Trophoblast cell (in vitro differentiated cells and primary cell): ENCODE results near the gene IGF1R.
"Not testable (repeated sequence)": the region's sequence is repeated elsewhere in the genome, so short reads cannot be mapped to it uniquely, and the experiment has no call there.

Experiments used
- DNase-seq, 2 donors: peaks; one replicate each; pipeline ENCODE4 v3.0.0-alpha.2; 2016
- H2AFZ ChIP-seq: 2 replicates; pipeline ENCODE4 v1.6.1; 2013; ENCODE audit warnings: low read length, moderate library complexity, mild to moderate bottlenecking; ENCODE audit not compliant: insufficient read depth, poor library complexity
- H2AK5ac ChIP-seq: 2 replicates; pipeline ENCODE4 v1.6.1; 2013; ENCODE audit warnings: mild to moderate bottlenecking, low read length
- H2BK120ac ChIP-seq: 2 replicates; pipeline ENCODE4 v1.6.1; 2013; ENCODE audit warnings: low read length, mild to moderate bottlenecking, moderate library complexity; ENCODE audit not compliant: insufficient read depth, poor library complexity
- H2BK12ac ChIP-seq: 2 replicates; pipeline ENCODE4 v1.6.1; 2013; ENCODE audit warnings: mild to moderate bottlenecking, low read length, moderate library complexity
- H2BK5ac ChIP-seq: 2 replicates; pipeline ENCODE4 v1.6.1; 2013; ENCODE audit warnings: low read length, low read depth, moderate library complexity, mild to moderate bottlenecking; ENCODE audit not compliant: poor library complexity
- H3K14ac ChIP-seq: 2 replicates; pipeline ENCODE4 v1.6.1; 2013; ENCODE audit warnings: mild to moderate bottlenecking, low read length
- H3K18ac ChIP-seq: 2 replicates; pipeline ENCODE4 v1.6.1; 2013; ENCODE audit warnings: mild to moderate bottlenecking, low read length
- H3K23ac ChIP-seq: 2 replicates; pipeline ENCODE4 v1.6.1; 2013; ENCODE audit warnings: low read length
- H3K27ac ChIP-seq: 2 replicates; pipeline ENCODE4 v1.5.1; 2013; ENCODE audit warnings: low read depth, mild to moderate bottlenecking, inconsistent platforms, low read length, moderate library complexity
- H3K27me3 ChIP-seq: 2 replicates; pipeline ENCODE4 v1.6.1; 2013; ENCODE audit warnings: inconsistent platforms, mild to moderate bottlenecking, low read length, moderate library complexity; ENCODE audit not compliant: insufficient read depth
- H3K36me3 ChIP-seq, 2 experiments: 1 replicate in 1 of 2; 2 replicates in 1 of 2; pipeline ENCODE4 v1.6.1; 2013; ENCODE audit warnings: low read length in 2 of 2, mild to moderate bottlenecking in 2 of 2, moderate library complexity in 1 of 2; ENCODE audit not compliant: insufficient read depth in 2 of 2, control insufficient read depth in 1 of 2
- H3K4ac ChIP-seq: 2 replicates; pipeline ENCODE4 v1.6.1; 2013; ENCODE audit warnings: low read depth, mild to moderate bottlenecking, low read length, moderate library complexity
- H3K4me1 ChIP-seq, 2 experiments: 1 replicate in 1 of 2; 2 replicates in 1 of 2; pipeline ENCODE4 v1.6.1; 2013; ENCODE audit warnings: low read length in 2 of 2, mild to moderate bottlenecking in 2 of 2, moderate library complexity in 1 of 2; ENCODE audit not compliant: insufficient read depth in 2 of 2, control insufficient read depth in 1 of 2
- H3K4me2 ChIP-seq: 2 replicates; pipeline ENCODE4 v1.6.1; 2013; ENCODE audit warnings: inconsistent platforms, mild to moderate bottlenecking, low read length, moderate library complexity
- H3K4me3 ChIP-seq: 2 replicates; pipeline ENCODE4 v1.5.1; 2013; ENCODE audit warnings: mild to moderate bottlenecking, low read depth, low read length, inconsistent platforms
- H3K79me1 ChIP-seq: one replicate; pipeline ENCODE4 v1.6.1; 2013; ENCODE audit warnings: low read length
- H3K79me2 ChIP-seq: 2 replicates; pipeline ENCODE4 v1.6.1; 2013; ENCODE audit warnings: low read length, mild to moderate bottlenecking; ENCODE audit not compliant: control insufficient read depth, insufficient read depth, poor library complexity
- H3K9ac ChIP-seq: 2 replicates; pipeline ENCODE4 v1.6.1; 2013; ENCODE audit warnings: mild to moderate bottlenecking, low read length
- H3K9me3 ChIP-seq: 2 replicates; pipeline ENCODE4 v1.6.1; 2013; ENCODE audit warnings: low read depth, mild to moderate bottlenecking, control low read depth, inconsistent platforms, low read length; ENCODE audit not compliant: insufficient read depth
- H4K12ac ChIP-seq: 2 replicates; pipeline ENCODE4 v1.6.1; 2013; ENCODE audit warnings: low read depth, mild to moderate bottlenecking, low read length, moderate library complexity
- H4K8ac ChIP-seq: 2 replicates; pipeline ENCODE4 v1.6.1; 2013; ENCODE audit warnings: low read depth, mild to moderate bottlenecking, low read length, moderate library complexity
- H4K91ac ChIP-seq: one replicate; pipeline ENCODE4 v1.6.1; 2013; ENCODE audit warnings: low read depth, mild to moderate bottlenecking, low read length, moderate library complexity
- WGBS: extraction: QIAGEN DNeasy Blood & Tissue Kit; methylation state at CpG from one replicate; pipeline ENCODE4 v1.1.7; 2013; ENCODE audit warnings: missing lambda C conversion rate; ENCODE audit not compliant: insufficient read length, insufficient coverage; ENCODE audit errors: extremely low coverage; 5-methylcytosine and 5-hydroxymethylcytosine counted together

IGF1R gene

DNA sequence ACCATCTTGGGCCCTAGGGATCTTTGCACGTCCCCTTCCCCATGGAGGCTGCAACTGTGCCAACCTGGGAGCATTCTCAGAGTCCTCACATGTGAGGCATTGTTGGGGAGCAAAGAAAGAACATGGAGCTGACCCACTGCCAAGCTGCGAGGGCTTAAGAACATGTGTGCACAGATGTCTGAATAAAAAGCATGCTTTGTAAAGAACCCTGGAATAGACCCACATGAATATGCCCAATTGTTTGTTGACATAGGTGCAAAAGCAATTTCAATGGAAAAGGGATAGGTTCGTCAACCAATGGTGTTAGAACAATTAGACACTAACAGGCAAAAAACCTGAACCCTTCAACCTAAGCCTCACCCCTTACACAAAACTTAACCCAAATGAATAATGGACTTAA, 349.9 kb downstream of the IGF1R start:
- Histone ChIP-seq H3K4me3 (no peak overlapping the region), H4K91ac (no peak overlapping the region), H3K4ac (no peak overlapping the region), H3K79me2 (no peaks in the 10 kb centered on the region), H2AK5ac (no peak overlapping the region), H3K79me1 (no peaks in the 10 kb centered on the region), H3K27me3 (no peaks in the 10 kb centered on the region), H4K8ac (no peak overlapping the region), H3K18ac (no peak overlapping the region), H3K9ac (no peak overlapping the region), H2AFZ (no peak overlapping the region), H3K23ac (no peak overlapping the region), H3K27ac (no peak overlapping the region), H4K12ac (no peak overlapping the region), H3K9me3 (peaks cover 2% of the 10 kb centered on the region), H2BK5ac (no peak overlapping the region), H2BK12ac (no peak overlapping the region), H2BK120ac (no peak overlapping the region), H3K36me3 (no peaks in the 10 kb centered on the region), H3K4me1 (no peaks in the 10 kb centered on the region), H3K4me2 (no peak overlapping the region), H3K14ac (no peak overlapping the region)
- WGBS, result no CpG with 5 or more reads among the region's 3 CpGs
- DNase-seq, result no peak

DNA sequence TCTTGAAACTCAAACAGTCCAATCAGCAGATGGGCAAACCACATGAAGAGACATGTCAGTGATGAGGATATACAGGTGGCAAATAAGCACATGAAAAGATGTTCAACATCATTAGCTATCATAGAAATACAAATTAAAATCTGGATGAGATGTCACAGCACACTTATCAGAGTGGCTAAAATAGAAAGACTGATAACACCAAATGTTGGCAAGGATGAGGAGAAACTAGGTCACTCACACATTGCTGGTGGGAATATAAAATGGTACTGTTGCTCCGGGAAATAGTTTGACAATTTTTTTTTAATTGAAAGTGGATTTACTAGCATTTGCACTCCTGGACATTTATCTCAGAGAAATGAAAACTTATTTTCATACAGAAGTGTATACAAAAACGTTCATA, 350.9 kb downstream of the IGF1R start:
- no peak overlapping the region for H3K9ac ChIP-seq
- H3K23ac ChIP-seq, result no peak overlapping the region
- H4K91ac ChIP-seq, result no peak overlapping the region
- H3K9me3 ChIP-seq, result peaks cover 2% of the 10 kb centered on the region
- no peak overlapping the region for H2BK5ac ChIP-seq
- no peak for DNase-seq
- no peak overlapping the region for H3K4me2 ChIP-seq
- H3K79me1 ChIP-seq, result no peaks in the 10 kb centered on the region
- no peaks in the 10 kb centered on the region for H3K4me1 ChIP-seq
- H2AK5ac ChIP-seq, result no peak overlapping the region
- no peak overlapping the region for H2AFZ ChIP-seq
- H2BK120ac ChIP-seq, result no peak overlapping the region
- H3K36me3 ChIP-seq, result no peaks in the 10 kb centered on the region
- no peak overlapping the region for H3K14ac ChIP-seq
- no peaks in the 10 kb centered on the region for H3K79me2 ChIP-seq
- H4K8ac ChIP-seq, result no peak overlapping the region
- no peak overlapping the region for H3K4ac ChIP-seq
- H3K18ac ChIP-seq, result no peak overlapping the region
- no peak overlapping the region for H3K4me3 ChIP-seq
- no peak overlapping the region for H4K12ac ChIP-seq
- no CpG with 5 or more reads among the region's 2 CpGs for WGBS
- no peak overlapping the region for H2BK12ac ChIP-seq
- H3K27me3 ChIP-seq, result no peaks in the 10 kb centered on the region
- no peak overlapping the region for H3K27ac ChIP-seq

DNA sequence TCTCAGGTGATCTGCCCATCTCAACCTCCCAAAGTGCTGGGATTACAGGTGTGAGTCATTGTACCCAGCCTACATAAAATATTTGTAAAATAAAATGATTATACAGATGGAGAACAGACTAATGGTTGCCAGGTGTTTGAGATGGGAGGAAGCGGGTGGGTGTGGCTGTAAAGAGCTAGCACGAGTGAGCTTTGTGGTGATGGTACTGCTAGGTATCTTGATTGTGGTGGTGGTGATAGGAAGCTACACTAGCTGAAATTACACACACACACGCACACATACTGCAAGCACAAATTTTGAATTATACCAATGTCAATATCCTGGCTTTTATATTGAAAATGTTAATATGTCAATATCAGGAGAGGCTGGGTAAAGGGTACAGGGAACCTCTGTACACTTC, 353.9 kb downstream of the IGF1R start:
- no peaks in the 10 kb centered on the region for H3K27me3 ChIP-seq
- no peak overlapping the region for H2AK5ac ChIP-seq
- no peak overlapping the region for H4K8ac ChIP-seq
- peaks cover 5% of the 10 kb centered on the region for H3K79me1 ChIP-seq
- peaks cover 4% of the 10 kb centered on the region for H3K9me3 ChIP-seq
- WGBS, result no CpG with 5 or more reads among the region's 3 CpGs
- peaks cover 4% of the 10 kb centered on the region for H3K79me2 ChIP-seq
- H3K36me3 ChIP-seq, result no peaks in the 10 kb centered on the region
- H2BK120ac ChIP-seq, result no peak overlapping the region
- H3K4me3 ChIP-seq, result no peak overlapping the region
- no peak overlapping the region for H2BK5ac ChIP-seq
- no peak for DNase-seq
- H2BK12ac ChIP-seq, result no peak overlapping the region
- no peak overlapping the region for H3K9ac ChIP-seq
- no peak overlapping the region for H3K4ac ChIP-seq
- no peak overlapping the region for H2AFZ ChIP-seq
- H3K4me1 ChIP-seq, result peaks cover 5 to 10% of the 10 kb centered on the region in 2 experiments
- no peak overlapping the region for H3K14ac ChIP-seq
- H4K91ac ChIP-seq, result no peak overlapping the region
- no peak overlapping the region for H3K18ac ChIP-seq
- no peak overlapping the region for H3K4me2 ChIP-seq
- no peak overlapping the region for H4K12ac ChIP-seq
- H3K27ac ChIP-seq, result no peak overlapping the region
- H3K23ac ChIP-seq, result no peak overlapping the region

DNA sequence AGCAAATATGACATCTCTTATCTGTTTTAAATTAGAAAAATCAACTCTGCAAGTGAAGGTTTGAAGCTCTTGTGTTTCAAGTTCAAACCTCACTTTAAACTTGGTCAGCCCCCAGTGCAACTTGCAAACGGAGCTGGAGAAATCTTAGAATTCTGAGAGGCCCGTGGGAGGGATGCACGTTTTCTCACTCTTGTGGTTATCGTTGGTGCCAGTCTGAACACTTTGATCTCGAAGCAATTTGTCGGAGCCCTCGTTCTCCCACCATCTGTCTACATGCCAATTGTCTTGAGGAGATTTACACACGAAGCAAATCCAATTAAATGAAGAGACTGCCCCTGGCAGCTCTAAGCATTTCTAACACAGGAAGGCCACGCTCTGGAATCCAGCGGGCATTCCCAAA, 355.0 kb downstream of the IGF1R start:
- not testable (repeated sequence) for H3K14ac ChIP-seq, H3K36me3 ChIP-seq

More for the DNA sequence above, 355.0 kb downstream of the IGF1R start:
- H4K91ac ChIP-seq, H3K9ac ChIP-seq, H3K23ac ChIP-seq, H3K79me2 ChIP-seq, H3K4ac ChIP-seq, H3K18ac ChIP-seq, H4K8ac ChIP-seq, H3K9me3 ChIP-seq, H3K27me3 ChIP-seq, H2BK5ac ChIP-seq, DNase-seq, H3K4me2 ChIP-seq, H2AFZ ChIP-seq, H3K4me3 ChIP-seq, H3K79me1 ChIP-seq, H2BK120ac ChIP-seq, H2BK12ac ChIP-seq, H3K27ac ChIP-seq, H4K12ac ChIP-seq, H2AK5ac ChIP-seq: not testable (repeated sequence)
- peaks cover 5 to 10% of the 10 kb centered on the region in 2 experiments for H3K4me1 ChIP-seq
- no CpG with 5 or more reads among the region's 10 CpGs for WGBS
